GM10248 (cell line): ENCODE measurements around the gene CCDC73.

Experiments
- CTCF ChIA-PET: fragments of 300-600 bp; sonication (Branson Sonifier 250); formaldehyde crosslinking; extraction: SDS; loops from one replicate; lab custom pipeline; 2021; ENCODE audit warnings: antibody characterized with exemption; lab: Yijun Ruan, JAX
- POLR2A ChIA-PET: fragments of 350-650 bp; sonication (Branson Sonifier 250); formaldehyde crosslinking; extraction: SDS; loops from one replicate; lab custom pipeline; 2020; ENCODE audit warnings: antibody characterized with exemption; lab: Yijun Ruan, JAX
- DNase-seq: peaks from one replicate; pipeline ENCODE4 v3.0.0; 2012; ENCODE audit errors: extremely low spot score
- TF ChIP-seq, protein P1 (sequence below): IDR thresholded peaks from 2 replicates; pipeline ENCODE4 v1.5.1; 2012; ENCODE audit warnings: mild to moderate bottlenecking, low read depth; ENCODE audit errors: extremely low read depth, missing control alignments, control extremely low read depth

The CCDC73 gene

DNA sequence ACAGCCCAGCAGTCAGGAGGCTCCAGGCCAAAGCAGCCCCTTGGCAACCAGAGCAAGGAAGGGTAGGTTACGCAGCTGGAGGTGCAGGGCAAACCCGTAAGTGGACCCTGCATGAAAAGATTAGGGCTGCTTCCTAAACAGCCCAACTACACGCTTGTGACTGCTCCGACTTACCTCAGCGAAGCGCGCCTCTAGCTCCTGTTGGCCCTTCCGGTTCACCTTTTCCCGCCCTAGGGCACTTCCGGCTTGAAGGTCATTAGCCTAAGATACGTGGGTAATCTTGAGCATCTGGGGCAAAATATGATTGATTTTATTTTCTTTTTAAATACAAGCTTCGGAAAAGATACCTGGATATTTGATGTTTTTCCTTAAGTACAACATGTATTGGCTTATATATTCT is at the start of gene CCDC73:
Gene CCDC73, minus strand, starts transcription at position 224 of the 400 bp plus-strand sequence. CDS start 34,419 bp downstream, outside the sequence.
- DNase-seq, result no peak
- ChIA-PET CTCF (interaction anchor here (1.1 to 4.7 kb wide), 5 partner anchors 42 to 271 kb away, joined by 3 to 42 read pairs (median 4); no protein-coding TSS in a partner anchor), POLR2A (no interaction called here)
- TF ChIP-seq, protein P1, sequence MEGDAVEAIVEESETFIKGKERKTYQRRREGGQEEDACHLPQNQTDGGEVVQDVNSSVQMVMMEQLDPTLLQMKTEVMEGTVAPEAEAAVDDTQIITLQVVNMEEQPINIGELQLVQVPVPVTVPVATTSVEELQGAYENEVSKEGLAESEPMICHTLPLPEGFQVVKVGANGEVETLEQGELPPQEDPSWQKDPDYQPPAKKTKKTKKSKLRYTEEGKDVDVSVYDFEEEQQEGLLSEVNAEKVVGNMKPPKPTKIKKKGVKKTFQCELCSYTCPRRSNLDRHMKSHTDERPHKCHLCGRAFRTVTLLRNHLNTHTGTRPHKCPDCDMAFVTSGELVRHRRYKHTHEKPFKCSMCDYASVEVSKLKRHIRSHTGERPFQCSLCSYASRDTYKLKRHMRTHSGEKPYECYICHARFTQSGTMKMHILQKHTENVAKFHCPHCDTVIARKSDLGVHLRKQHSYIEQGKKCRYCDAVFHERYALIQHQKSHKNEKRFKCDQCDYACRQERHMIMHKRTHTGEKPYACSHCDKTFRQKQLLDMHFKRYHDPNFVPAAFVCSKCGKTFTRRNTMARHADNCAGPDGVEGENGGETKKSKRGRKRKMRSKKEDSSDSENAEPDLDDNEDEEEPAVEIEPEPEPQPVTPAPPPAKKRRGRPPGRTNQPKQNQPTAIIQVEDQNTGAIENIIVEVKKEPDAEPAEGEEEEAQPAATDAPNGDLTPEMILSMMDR, result no peak

DNA sequence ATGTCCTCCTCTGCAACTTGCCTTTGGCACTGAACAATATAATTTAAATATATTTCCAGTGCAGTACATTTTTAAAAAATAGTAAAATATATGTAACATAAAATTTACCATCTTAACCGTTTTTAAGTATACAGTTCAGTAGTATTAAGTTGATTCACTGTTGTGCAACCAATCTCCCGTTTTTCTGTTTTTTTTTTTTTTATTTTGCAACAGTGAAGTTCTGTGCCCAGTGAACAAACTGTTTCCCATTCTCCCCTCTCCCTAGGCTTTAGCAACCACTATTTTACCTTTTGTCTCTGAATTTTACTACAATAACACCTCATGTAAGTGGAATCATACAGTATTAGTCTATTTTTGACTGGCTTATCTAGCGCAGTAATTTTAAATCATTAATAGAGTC is 49.1 kb upstream of the CCDC73 start:
- TF ChIP-seq, protein P1, result no peak
- DNase-seq, result no peak
- POLR2A ChIA-PET, result no interaction called here
- CTCF ChIA-PET, result no interaction called here

DNA sequence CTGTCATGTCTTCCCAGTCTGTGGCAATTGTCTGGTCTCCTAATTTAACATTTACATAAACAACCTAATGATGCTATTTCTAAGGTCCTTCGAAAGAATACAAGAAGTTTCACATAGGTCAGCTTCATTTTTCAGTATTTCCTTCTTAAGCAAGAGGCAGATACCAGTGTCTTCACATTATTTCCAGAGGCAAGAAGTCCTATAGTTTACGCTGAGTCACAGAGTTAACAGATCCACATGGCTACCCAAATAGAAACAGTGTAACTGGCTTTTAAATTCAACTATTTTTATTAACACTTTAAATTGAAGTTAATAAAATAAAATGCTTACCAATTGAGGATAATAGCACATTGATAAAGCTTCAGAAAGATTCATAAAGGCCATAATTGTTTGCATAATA is 46.1 kb upstream of the CCDC73 start:
- DNase-seq, result no peak
- ChIA-PET CTCF (interaction anchor here (0.8 to 1.8 kb wide), 2 partner anchors 10 to 32 kb away, joined by 4 read pairs; no protein-coding TSS in a partner anchor), POLR2A (no interaction called here)
- TF ChIP-seq, protein P1, result no peak

DNA sequence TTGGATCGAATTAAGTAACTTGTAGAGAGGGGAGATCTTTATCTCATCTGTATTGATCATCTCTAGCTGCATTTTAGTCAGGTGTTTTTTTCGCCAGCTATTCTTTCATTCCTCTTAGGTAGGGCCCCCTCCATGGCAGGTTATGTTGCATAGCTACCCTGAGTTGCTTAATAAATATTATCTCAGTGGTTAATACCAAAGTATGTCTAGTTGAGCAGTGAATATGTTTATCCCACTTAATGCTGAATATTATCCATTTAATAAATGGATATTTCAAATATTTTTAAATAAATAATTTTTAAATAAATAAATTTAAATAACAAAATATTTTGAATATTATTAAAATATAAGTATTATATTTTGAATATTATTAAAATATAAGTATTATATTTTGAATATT is 44.8 kb upstream of the CCDC73 start:
- TF ChIP-seq, protein P1, result no peak
- ChIA-PET CTCF (interaction anchor here (1.2 to 1.3 kb wide), 2 partner anchors 54 to 226 kb away, joined by 3 to 4 read pairs; partner anchors contain the start of gene QSER1), POLR2A (interaction anchor here (0.5 kb wide), 1 partner anchor 42 kb away, joined by 4 read pairs; no protein-coding TSS in a partner anchor)
- no peak for DNase-seq

DNA sequence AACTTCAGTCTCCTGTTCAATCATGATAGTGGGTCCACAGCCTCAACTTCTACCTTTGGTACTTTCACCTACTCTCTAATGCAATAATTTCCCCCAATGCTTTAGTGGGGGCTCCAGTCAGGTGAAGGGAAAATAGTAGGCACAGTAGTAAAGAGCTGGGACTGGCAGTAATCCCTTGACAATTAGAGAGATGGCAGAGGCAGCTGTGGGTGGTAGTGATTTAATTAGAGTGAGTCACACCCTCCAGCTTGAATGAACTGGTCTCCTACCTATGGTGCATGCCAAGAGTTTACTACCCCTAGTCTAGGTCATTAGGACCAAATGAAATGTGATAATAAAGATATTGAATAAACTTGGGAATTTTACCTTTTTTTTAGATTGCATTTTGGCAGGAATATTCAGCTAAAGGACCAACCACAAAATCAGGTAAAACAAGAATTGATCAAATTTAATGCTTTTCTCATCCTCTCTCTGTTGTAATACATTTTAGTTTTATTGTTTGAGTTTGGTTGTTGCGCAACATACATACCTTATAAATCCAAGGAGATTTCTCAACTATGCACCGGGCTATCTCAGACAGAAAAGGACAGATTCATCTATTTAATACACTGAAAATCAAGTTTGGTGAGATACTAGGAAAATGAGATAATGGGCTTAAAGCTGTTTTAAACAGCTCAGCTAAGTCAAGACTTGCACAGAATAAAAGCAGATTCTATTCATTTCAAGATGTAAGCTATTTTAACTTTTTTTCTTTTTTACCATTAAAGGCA is 44.2 kb upstream of the CCDC73 start:
- ChIA-PET POLR2A (interaction anchor here (0.5 kb wide), 1 partner anchor 42 kb away, joined by 4 read pairs; no protein-coding TSS in a partner anchor), CTCF (interaction anchor here (1.2 to 1.3 kb wide), 2 partner anchors 54 to 227 kb away, joined by 3 to 4 read pairs; partner anchors contain the start of gene QSER1)
- no peak for DNase-seq
- TF ChIP-seq, protein P1, result no peak

DNA sequence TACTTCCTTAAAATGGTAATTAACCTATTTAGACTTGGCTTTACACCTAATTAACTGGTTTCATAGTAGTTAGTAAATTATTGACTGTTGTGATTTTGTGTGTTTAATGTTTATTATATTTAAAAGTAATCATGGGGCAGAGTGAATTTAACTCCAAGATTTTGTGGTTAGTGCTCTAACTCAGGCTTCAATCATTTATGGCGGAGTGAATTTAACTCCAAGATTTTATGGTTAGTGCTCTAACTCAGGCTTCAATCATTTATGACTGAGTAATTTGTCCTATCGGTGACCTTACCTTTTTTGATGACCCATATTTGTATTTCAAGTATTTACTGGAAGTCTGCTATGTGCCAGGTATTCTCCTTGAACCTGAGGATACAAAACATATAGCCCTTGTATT is 42.5 kb upstream of the CCDC73 start:
- TF ChIP-seq, protein P1, result no peak
- POLR2A ChIA-PET, result no interaction called here
- DNase-seq, result no peak
- CTCF ChIA-PET, result no interaction called here
